H1 (cell line): Measurements from ENCODE around the gene SLC39A11. TPM values are rescaled to one million over a fixed set of nuclear protein-coding genes. Genes with fewer than 3 reads are reported as not detected.

Experiments used
- CTCF ChIP-seq, 3 experiments: IDR thresholded peaks; 1 replicate in 2 of 3; 2 replicates in 1 of 3; pipeline versions ENCODE4 v1.5.1 to v1.6.1; 2011; ENCODE audit warnings: low read length in 3 of 3, mild to moderate bottlenecking in 3 of 3, inconsistent platforms in 2 of 3, low read depth in 1 of 3, moderate library complexity in 1 of 3; ENCODE audit not compliant: insufficient read depth in 1 of 3; ENCODE audit errors: control extremely low read depth in 1 of 3
- KDM1A ChIP-seq: fragments of 200-600, 300-600 bp; sonication (generic); IDR thresholded peaks from 2 replicates; pipeline ENCODE4 v1.7.1; 2016; ENCODE audit warnings: mild to moderate bottlenecking, low read length, borderline replicate concordance
- NANOG ChIP-seq: IDR thresholded peaks from 2 replicates; pipeline ENCODE4 v1.6.1; 2011; ENCODE audit warnings: low read length, low read depth, mild to moderate bottlenecking, inconsistent platforms; ENCODE audit not compliant: insufficient read depth, poor library complexity, severe bottlenecking
- SRF ChIP-seq: IDR thresholded peaks from 2 replicates; pipeline ENCODE4 v1.6.1; 2011; ENCODE audit warnings: mild to moderate bottlenecking, low read depth, low read length, moderate library complexity
- polyA plus RNA-seq, 7 experiments: library from polyadenylated mRNA; depleted of rRNA in 3 of 7; stranded (reverse) in 5 of 7; unstranded in 2 of 7; fragments of >200 nt in 5 of 7; fragments of 200-250 nt in 2 of 7; gene quantifications; 1 replicate in 5 of 7; 2 replicates in 1 of 7; 4 replicates in 1 of 7; pipeline versions ENCODE4 v1.2.1 to v1.2.3, GENCODE V29; 2011 to 2013; ENCODE audit warnings: missing spikeins in 2 of 7, mixed read lengths in 2 of 7
- total RNA-seq: library from RNA; stranded (reverse); fragmentation: NEBNext Ultra II Directional; extraction: Animal tissue kit (Norgen Biotek cat#: 25700); gene quantifications from 2 replicates; pipeline ENCODE4 v1.2.1, GENCODE V29; 2021

SLC39A11 gene
- total and polyA plus RNA-seq, 2 of the 8 experiments (the other 6 are each of a cell fraction or from before 2014, with no cell fraction given) = 12.2 to 19.6 TPM

- TF ChIP-seq CTCF (IDR thresholded peaks at IDR 0.05; ENCODE audit: control extremely low read depth in 1 of 3, insufficient read depth in 1 of 3, low read depth in 1 of 3, low read length in 3 of 3) (no peak), NANOG (no peak), KDM1A (no peak), SRF (no peak)
These were observed 296.5 kb downstream of the SLC39A11 start (continued) for GRCh38 chr17:72795941-72796340.
